GM23338 (cell line): ENCODE data around the gene RNF112. TPM values are rescaled to one million over a fixed set of nuclear protein-coding genes. Genes with fewer than 3 reads are reported as not detected.

Experiments
- ATAC-seq: fragments of 200-7000 bp; cut with Tn5 transposase; 3 replicates; pipeline ENCODE4 v1.9.1; 2020
- DNase-seq: peaks from one replicate; pipeline ENCODE4 v3.0.0-alpha.2; 2015; ENCODE audit warnings: low spot score
- H2AFZ ChIP-seq: fragments of 200-600 bp; sonication (generic); 2 replicates; pipeline ENCODE4 v1.8.0; 2016; ENCODE audit warnings: antibody characterized with exemption, mild to moderate bottlenecking, moderate library complexity
- H3F3A ChIP-seq: fragments of 200-600 bp; sonication (generic); replicated peaks from 2 replicates; pipeline ENCODE4 v1.8.0; 2017; ENCODE audit warnings: antibody characterized with exemption, mixed run types, low read depth
- H3K27ac ChIP-seq: fragments of 200-600 bp; sonication (generic); 2 replicates; pipeline ENCODE4 v1.6.1; 2016; ENCODE audit warnings: low read depth
- H3K27me3 ChIP-seq: fragments of 200-600 bp; sonication (generic); 2 replicates; pipeline ENCODE4 v1.8.0; 2016; ENCODE audit warnings: mild to moderate bottlenecking, mixed run types, moderate library complexity; ENCODE audit not compliant: insufficient read depth
- H3K36me3 ChIP-seq: fragments of 200-600 bp; sonication (generic); 2 replicates; pipeline ENCODE4 v1.8.0; 2016; ENCODE audit warnings: mild to moderate bottlenecking; ENCODE audit not compliant: insufficient read depth
- H3K4me1 ChIP-seq: fragments of 200-600 bp; sonication (generic); 2 replicates; pipeline ENCODE4 v1.8.0; 2016; ENCODE audit warnings: mild to moderate bottlenecking, moderate library complexity; ENCODE audit not compliant: insufficient read depth
- H3K4me2 ChIP-seq: fragments of 200-600 bp; sonication (generic); 2 replicates; pipeline ENCODE4 v1.7.1; 2017; ENCODE audit warnings: mixed run types
- H3K4me3 ChIP-seq: fragments of 200-600 bp; sonication (generic); 2 replicates; pipeline ENCODE4 v1.6.1; 2016; ENCODE audit warnings: mixed run types
- H3K79me2 ChIP-seq: fragments of 200-600 bp; sonication (generic); replicated peaks from 2 replicates; pipeline ENCODE4 v1.8.0; 2017; ENCODE audit warnings: mild to moderate bottlenecking; ENCODE audit not compliant: insufficient read depth
- H3K9me2 ChIP-seq: fragments of 200-600 bp; sonication (generic); 2 replicates; pipeline ENCODE4 v1.8.0; 2017; ENCODE audit not compliant: insufficient read depth
- H4K20me1 ChIP-seq: fragments of 200-600 bp; sonication (generic); replicated peaks from 2 replicates; pipeline ENCODE4 v1.8.0; 2017; ENCODE audit warnings: mild to moderate bottlenecking; ENCODE audit not compliant: insufficient read depth
- H3K27ac Mint-ChIP-seq: 2 replicates; pipeline ENCODE4 v1.8.0; 2020; ENCODE audit warnings: inconsistent platforms, mild to moderate bottlenecking, moderate library complexity, mixed read lengths
- H3K27me3 Mint-ChIP-seq: 3 replicates; pipeline ENCODE4 v1.8.0; 2022; ENCODE audit warnings: low read depth, mild to moderate bottlenecking, moderate library complexity, mixed read lengths, inconsistent platforms; ENCODE audit not compliant: insufficient read depth, poor library complexity
- H3K36me3 Mint-ChIP-seq: 3 replicates; pipeline ENCODE4 v1.8.0; 2021; ENCODE audit warnings: low read depth, mild to moderate bottlenecking, inconsistent platforms, moderate library complexity, mixed read lengths
- H3K4me1 Mint-ChIP-seq: 3 replicates; pipeline ENCODE4 v1.8.0; 2020; ENCODE audit warnings: mild to moderate bottlenecking, inconsistent platforms, mixed read lengths
- H3K4me3 Mint-ChIP-seq: 3 replicates; pipeline ENCODE4 v1.8.0; 2021; ENCODE audit warnings: moderate library complexity, mild to moderate bottlenecking, inconsistent platforms, mixed read lengths
- H3K9me3 Mint-ChIP-seq: 3 replicates; pipeline ENCODE4 v1.8.0; 2020; ENCODE audit warnings: moderate library complexity, mild to moderate bottlenecking, inconsistent platforms, mixed read lengths
- CREB1 ChIP-seq: fragments of 250-450 bp; sonication (Bioruptor Pico); IDR thresholded peaks from 2 replicates; pipeline ENCODE4 v1.5.0; 2020; ENCODE audit warnings: low read depth, mild to moderate bottlenecking, moderate library complexity
- CTCF ChIP-seq, 2 experiments: fragments of 200-600 bp in 1 of 2; sonication (generic) in 1 of 2; conservative IDR thresholded peaks; 2 replicates each; pipeline versions ENCODE4 v1.5.1 to v1.6.1; 2016 to 2017; ENCODE audit warnings: antibody characterized with exemption in 2 of 2, low read depth in 2 of 2, mild to moderate bottlenecking in 2 of 2, moderate library complexity in 1 of 2
- EZH2 ChIP-seq: fragments of 200-600 bp; sonication (generic); IDR thresholded peaks from one replicate; pipeline ENCODE4 v1.8.0; 2017; ENCODE audit warnings: antibody characterized with exemption, mild to moderate bottlenecking, low read depth; ENCODE audit not compliant: unreplicated experiment
- EZH2phosphoT487 ChIP-seq: fragments of 200-600 bp; sonication (generic); IDR thresholded peaks from one replicate; pipeline ENCODE4 v1.8.1; 2018; ENCODE audit warnings: antibody characterized with exemption; ENCODE audit not compliant: unreplicated experiment
- JUNB ChIP-seq: IDR thresholded peaks from one replicate; pipeline ENCODE4 v1.6.1; 2016; ENCODE audit warnings: antibody characterized with exemption; ENCODE audit not compliant: unreplicated experiment
- NANOG ChIP-seq: IDR thresholded peaks from 2 replicates; pipeline ENCODE4 v1.6.1; 2016; ENCODE audit warnings: antibody characterized with exemption, borderline replicate concordance
- POLR2AphosphoS5 ChIP-seq: IDR thresholded peaks from 2 replicates; pipeline ENCODE4 v1.6.1; 2016; ENCODE audit warnings: antibody characterized with exemption, low read depth
- REST ChIP-seq: IDR thresholded peaks from one replicate; pipeline ENCODE4 v1.6.1; 2018; ENCODE audit warnings: antibody characterized with exemption; ENCODE audit not compliant: unreplicated experiment
- ZNF114 ChIP-seq: fragments of 250-450 bp; sonication (Bioruptor Pico); IDR thresholded peaks from 2 replicates; pipeline ENCODE4 v1.5.0; 2020; ENCODE audit warnings: mild to moderate bottlenecking, moderate library complexity
- ZNF331 ChIP-seq: fragments of 250-450 bp; sonication (Bioruptor Pico); IDR thresholded peaks from 2 replicates; pipeline ENCODE4 v1.5.0; 2020; ENCODE audit warnings: low read depth, mild to moderate bottlenecking, moderate library complexity
- polyA plus RNA-seq: library from polyadenylated mRNA; unstranded; fragments of >200 nt; fragmentation: Nextera tagmentation; extraction: Ambion mirVana; gene quantifications from 2 replicates; pipeline ENCODE4 v1.2.1, GENCODE V29; 2016
- total RNA-seq: library from RNA; depleted of rRNA; stranded (reverse); fragments of >200 nt; shearing (Covaris generic); gene quantifications from 2 replicates; pipeline ENCODE4 v1.2.3, GENCODE V29; 2014
- TF ChIP-seq, protein P1 (sequence below): IDR thresholded peaks from 2 replicates; pipeline ENCODE4 v1.6.1; 2016; ENCODE audit warnings: antibody characterized with exemption

The RNF112 gene
- total and polyA plus RNA-seq, 2 experiments from 2014 or later: 0.42 to 4.1 TPM

- no peak for TF ChIP-seq POLR2AphosphoS5
- no peak for TF ChIP-seq CTCF (conservative IDR thresholded peaks at IDR 0.05; ENCODE audit: low read depth in 2 of 2)
- no peak for TF ChIP-seq CREB1 (CRISPR knock-in tag)
- no peak for TF ChIP-seq JUNB
- no peak for TF ChIP-seq EZH2phosphoT487
- no peak for TF ChIP-seq EZH2
- no peak for TF ChIP-seq ZNF114 (CRISPR knock-in tag)
- no peak for TF ChIP-seq NANOG
These were observed 49.1 kb upstream of the RNF112 start (continued) for GRCh38 chr17:19361944-19362276.

DNA sequence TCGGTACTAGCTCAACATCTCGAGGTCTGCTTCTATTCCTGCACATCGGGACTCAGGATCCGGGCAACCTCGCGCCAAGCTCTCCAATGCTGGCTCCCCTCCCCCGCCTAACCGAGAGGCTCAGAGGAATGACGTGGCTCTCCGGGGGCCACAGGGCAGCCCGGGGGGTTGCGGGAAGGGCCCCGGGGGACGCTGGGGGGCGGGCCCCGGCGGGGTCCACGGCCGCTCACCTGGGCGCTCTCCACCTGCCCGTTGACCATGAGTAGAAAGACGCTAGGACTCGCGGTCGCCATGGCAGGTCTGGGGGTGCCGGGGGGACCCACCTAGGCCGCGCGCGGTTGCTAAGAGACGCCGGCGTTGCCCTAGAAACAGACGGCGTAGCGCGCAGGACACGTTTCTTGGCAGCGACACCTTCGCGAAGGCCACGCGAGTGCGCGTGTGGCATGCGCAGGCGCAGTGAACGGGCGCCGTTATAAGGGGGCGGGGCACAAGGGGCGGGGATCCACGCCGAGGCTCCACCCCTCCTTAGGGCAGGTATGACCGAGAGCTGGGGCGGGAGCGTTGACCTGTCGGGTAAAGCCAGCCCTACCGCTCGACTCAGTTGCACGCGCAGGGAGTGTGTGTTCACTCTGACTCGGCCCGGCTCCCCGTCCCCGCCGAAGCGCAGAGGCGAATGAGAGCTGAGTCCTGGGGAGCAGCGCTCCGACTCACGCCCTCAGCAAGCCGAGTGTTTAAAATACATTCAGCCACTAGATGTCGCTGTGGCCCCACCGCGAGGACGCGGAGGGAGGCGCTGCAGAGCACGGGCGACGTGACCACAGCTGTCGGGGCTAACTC, 48.5 kb upstream of the RNF112 start, which contains the start of gene B9D1:
B9D1 (minus strand) TSS at position 447 of the 837 bp plus-strand sequence; CDS start at position 293, 154 bp downstream.
- no peaks in the 10 kb centered on the region for H3K79me2 ChIP-seq
- peak within 1 kb of the TSS; percentile 91 for H3K4me3 ChIP-seq
- no peaks in the 10 kb centered on the region for H3K36me3 ChIP-seq
- TF ChIP-seq ZNF114 (CRISPR knock-in tag): no peak
- no peak for TF ChIP-seq EZH2phosphoT487
- no peak for TF ChIP-seq JUNB
- no peak for TF ChIP-seq NANOG
- TF ChIP-seq CTCF (conservative IDR thresholded peaks at IDR 0.05; ENCODE audit: low read depth in 2 of 2): peak; percentile 86 to 99
- no peak for TF ChIP-seq REST
- peak; percentile 67 for TF ChIP-seq CREB1 (CRISPR knock-in tag)
- TF ChIP-seq ZNF331 (CRISPR knock-in tag): no peak
- TF ChIP-seq EZH2: no peak
- TF ChIP-seq, protein P1, sequence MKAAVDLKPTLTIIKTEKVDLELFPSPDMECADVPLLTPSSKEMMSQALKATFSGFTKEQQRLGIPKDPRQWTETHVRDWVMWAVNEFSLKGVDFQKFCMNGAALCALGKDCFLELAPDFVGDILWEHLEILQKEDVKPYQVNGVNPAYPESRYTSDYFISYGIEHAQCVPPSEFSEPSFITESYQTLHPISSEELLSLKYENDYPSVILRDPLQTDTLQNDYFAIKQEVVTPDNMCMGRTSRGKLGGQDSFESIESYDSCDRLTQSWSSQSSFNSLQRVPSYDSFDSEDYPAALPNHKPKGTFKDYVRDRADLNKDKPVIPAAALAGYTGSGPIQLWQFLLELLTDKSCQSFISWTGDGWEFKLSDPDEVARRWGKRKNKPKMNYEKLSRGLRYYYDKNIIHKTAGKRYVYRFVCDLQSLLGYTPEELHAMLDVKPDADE: no peak
- TF ChIP-seq POLR2AphosphoS5: peak; percentile 64
- peak within 1 kb of the TSS; percentile 97 for H3K4me2 ChIP-seq
- ATAC-seq (peak; percentile 85), DNase-seq (peak; percentile 93)
- H3K4me1 ChIP-seq: peaks cover 11% of the 10 kb centered on the region
- Mint-ChIP-seq H3K36me3 (no peaks in the 10 kb centered on the region; the same call in 2 of the 3 replicates), H3K27me3 (peaks cover 6% of the 10 kb centered on the region), H3K9me3 (no peaks in the 10 kb centered on the region), H3K4me3 (peak within 1 kb of the TSS; percentile 89), H3K27ac (peak within 1 kb of the TSS; percentile 87), H3K4me1 (peaks cover 14% of the 10 kb centered on the region)
- H4K20me1 ChIP-seq: no peaks in the 10 kb centered on the region
- no peaks in the 10 kb centered on the region for H3K27me3 ChIP-seq
- peak within 1 kb of the TSS; percentile 95 for H2AFZ ChIP-seq
- H3K27ac ChIP-seq: no peak within 1 kb of the TSS
- no peaks in the 10 kb centered on the region for H3K9me2 ChIP-seq
- no peaks in the 10 kb centered on the region for H3F3A ChIP-seq
